Transverse colon (tissue), 4 donors: ENCODE results near the gene CNPY4.

Experiments
- POLR2A ChIP-seq: fragments of 450-650 bp; IDR thresholded peaks from one replicate; pipeline ENCODE4 v1.6.1; 2016; ENCODE audit warnings: antibody characterized with exemption, mild to moderate bottlenecking, moderate library complexity
- POLR2AphosphoS5 ChIP-seq, 3 donors: sonication (generic); formaldehyde crosslinking; IDR thresholded peaks; one replicate each; pipeline ENCODE4 v1.6.1; 2016; ENCODE audit warnings: antibody characterized with exemption in 3 of 3
- TF ChIP-seq, protein P1 (sequence below), 5 experiments: fragments of 200-600 bp in 3 of 5; fragments of 450-650 bp in 2 of 5; sonication (generic) in 3 of 5; IDR thresholded peaks; 1 replicate in 2 of 5; 2 replicates in 3 of 5; pipeline ENCODE4 v1.5.1; 2016 to 2017; ENCODE audit warnings: antibody characterized with exemption in 5 of 5, inconsistent platforms in 3 of 5, mild to moderate bottlenecking in 2 of 5, moderate library complexity in 1 of 5

DNA sequence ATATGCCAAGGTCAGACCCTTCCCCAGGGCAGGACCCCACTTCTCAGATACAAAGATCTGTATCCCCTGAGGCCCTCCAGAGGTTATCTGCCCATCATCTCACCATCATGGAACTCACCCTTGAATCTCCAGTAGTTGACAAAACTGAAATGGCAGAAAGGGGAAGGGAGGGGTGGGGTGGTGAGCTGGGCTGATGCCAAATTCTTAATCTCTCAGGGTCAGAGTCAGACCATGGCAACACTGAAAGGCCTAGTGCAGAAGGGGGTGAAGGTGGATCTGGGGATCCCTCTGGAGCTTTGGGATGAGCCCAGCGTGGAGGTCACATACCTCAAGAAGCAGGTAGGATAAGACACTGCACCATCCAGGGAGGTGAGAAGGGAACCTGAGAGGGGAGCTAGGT lies 3.1 kb downstream of the CNPY4 start:
- TF ChIP-seq, protein P1, sequence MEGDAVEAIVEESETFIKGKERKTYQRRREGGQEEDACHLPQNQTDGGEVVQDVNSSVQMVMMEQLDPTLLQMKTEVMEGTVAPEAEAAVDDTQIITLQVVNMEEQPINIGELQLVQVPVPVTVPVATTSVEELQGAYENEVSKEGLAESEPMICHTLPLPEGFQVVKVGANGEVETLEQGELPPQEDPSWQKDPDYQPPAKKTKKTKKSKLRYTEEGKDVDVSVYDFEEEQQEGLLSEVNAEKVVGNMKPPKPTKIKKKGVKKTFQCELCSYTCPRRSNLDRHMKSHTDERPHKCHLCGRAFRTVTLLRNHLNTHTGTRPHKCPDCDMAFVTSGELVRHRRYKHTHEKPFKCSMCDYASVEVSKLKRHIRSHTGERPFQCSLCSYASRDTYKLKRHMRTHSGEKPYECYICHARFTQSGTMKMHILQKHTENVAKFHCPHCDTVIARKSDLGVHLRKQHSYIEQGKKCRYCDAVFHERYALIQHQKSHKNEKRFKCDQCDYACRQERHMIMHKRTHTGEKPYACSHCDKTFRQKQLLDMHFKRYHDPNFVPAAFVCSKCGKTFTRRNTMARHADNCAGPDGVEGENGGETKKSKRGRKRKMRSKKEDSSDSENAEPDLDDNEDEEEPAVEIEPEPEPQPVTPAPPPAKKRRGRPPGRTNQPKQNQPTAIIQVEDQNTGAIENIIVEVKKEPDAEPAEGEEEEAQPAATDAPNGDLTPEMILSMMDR (IDR thresholded peaks at IDR 0.05): no peak
- no peak for TF ChIP-seq POLR2AphosphoS5 (IDR thresholded peaks at IDR 0.05)
- no peak for TF ChIP-seq POLR2A
